SKM-1 treated with dmso at 0.1 percent for 144 hours (cell line): ENCODE results near the gene CYP11A1.

ENCODE experiments used
- DNase-seq: peaks from one replicate; lab custom pipeline; 2025; ENCODE audit not compliant: unreplicated experiment; lab: John Stamatoyannopoulos, UW

CYP11A1 gene

GRCh38 chr15:74306781-74307217, 60.6 kb downstream of the CYP11A1 start:
- no peak for DNase-seq

- no peak for DNase-seq
Measured at GRCh38 chr15:74305687-74306086, 61.8 kb downstream of the CYP11A1 start.

GRCh38 chr15:74304431-74304830, 63.0 kb downstream of the CYP11A1 start:
- no peak for DNase-seq

GRCh38 chr15:74303741-74304309, 63.6 kb downstream of the CYP11A1 start:
- DNase-seq: no peak

GRCh38 chr15:74302821-74303359, 64.6 kb downstream of the CYP11A1 start:
- no peak for DNase-seq

GRCh38 chr15:74301583-74302361, 65.7 kb downstream of the CYP11A1 start:
- DNase-seq: no peak

- DNase-seq: no peak
Measured at GRCh38 chr15:74300057-74300795, 67.2 kb downstream of the CYP11A1 start.

GRCh38 chr15:74297887-74298286, 69.6 kb downstream of the CYP11A1 start:
- no peak for DNase-seq

- DNase-seq: no peak
Measured at GRCh38 chr15:74295800-74296199, 71.6 kb downstream of the CYP11A1 start.

- no peak for DNase-seq
Measured at GRCh38 chr15:74294010-74294409, 73.4 kb downstream of the CYP11A1 start.

GRCh38 chr15:74293021-74293810, 74.2 kb downstream of the CYP11A1 start:
- no peak for DNase-seq

- no peak for DNase-seq
Measured at GRCh38 chr15:74291101-74292071, 76.1 kb downstream of the CYP11A1 start.

- no peak for DNase-seq
Measured at GRCh38 chr15:74290645-74291044, 76.8 kb downstream of the CYP11A1 start.

- DNase-seq: no peak
Measured at GRCh38 chr15:74289671-74290070, 77.8 kb downstream of the CYP11A1 start.
